Stimulated activated CD4-positive, alpha-beta T cell treated with anti-CD3 and anti-CD28 coated beads, Interleukin-4, amount 100 ng/mL, for 48 hours (primary cell): Measurements from ENCODE around the gene RNF166.
A peak's percentile ranks its signal among the peaks of the same experiment; 100 is the strongest.

Experiments used
- DNase-seq, 2 donors: peaks; one replicate each; pipeline ENCODE4 v3.0.0-alpha.2; 2020; ENCODE audit warnings: low read depth in 2 of 2

The RNF166 gene

GRCh38 chr16:88706229-88706964, at the start of gene RNF166, which contains the start of gene CTU2:
Gene RNF166 (minus strand): TSS chr16:88706408. CDS start chr16:88706325, 83 bp downstream.
Gene CTU2 (plus strand): TSS chr16:88706503. CDS start chr16:88706531, 28 bp downstream.
- DNase-seq: peak; percentile 92 to 93

- no peak for DNase-seq
Observed at GRCh38 chr16:88754912-88755744, 48.9 kb upstream of the RNF166 start.

GRCh38 chr16:88754109-88754911, 48.1 kb upstream of the RNF166 start:
- DNase-seq: no peak

- DNase-seq: no peak
Observed at GRCh38 chr16:88753602-88754001, 47.4 kb upstream of the RNF166 start.

GRCh38 chr16:88753191-88753590, 47.0 kb upstream of the RNF166 start:
- no peak for DNase-seq

- DNase-seq: no peak
Observed at GRCh38 chr16:88752386-88753002, 46.3 kb upstream of the RNF166 start.

GRCh38 chr16:88750854-88751253, 44.6 kb upstream of the RNF166 start:
- DNase-seq: no peak

- DNase-seq: no peak
Observed at GRCh38 chr16:88749358-88749757, 43.1 kb upstream of the RNF166 start.

GRCh38 chr16:88748364-88748763, 42.2 kb upstream of the RNF166 start:
- no peak for DNase-seq

GRCh38 chr16:88747588-88748301, 41.5 kb upstream of the RNF166 start:
- DNase-seq: peak in 1 of 2 donors; percentile 36

GRCh38 chr16:88746506-88746905, 40.3 kb upstream of the RNF166 start:
- DNase-seq: no peak

GRCh38 chr16:88744577-88745521, 38.6 kb upstream of the RNF166 start:
- DNase-seq: no peak

GRCh38 chr16:88743693-88744576, 37.7 kb upstream of the RNF166 start:
- DNase-seq: peak; percentile 70 to 75

- DNase-seq: no peak
Observed at GRCh38 chr16:88742896-88743605, 36.8 kb upstream of the RNF166 start.

- no peak for DNase-seq
Observed at GRCh38 chr16:88741368-88741767, 35.2 kb upstream of the RNF166 start.

- DNase-seq: no peak
Observed at GRCh38 chr16:88740727-88741055, 34.5 kb upstream of the RNF166 start.

- no peak for DNase-seq
Observed at GRCh38 chr16:88739977-88740726, 33.9 kb upstream of the RNF166 start.
